Measurements from ENCODE around the gene CYP21A2.

- TF ChIP-seq CTCF (conservative IDR thresholded peaks at IDR 0.05 in 1 of 2, IDR thresholded peaks at IDR 0.05 in 1 of 2; ENCODE audit: extremely low read depth in 1 of 2, insufficient read depth in 1 of 2, low read depth in 1 of 2, low read length in 2 of 2) (no peak), EZH2 (IDR thresholded peaks at IDR 0.05; ENCODE audit: borderline replicate concordance, low read length) (no peak)
These were observed 46.6 kb downstream of the CYP21A2 start for GRCh38 chr6:32084780-32085179.

Measured in mammary epithelial cell (primary cell).